Activated T-helper 1 cell treated with anti-CD3 and anti-CD28 coated beads, Interleukin-12 subunit alpha, Interleukin-12 subunit beta, Interleukin-2, Interleukin-4 antibody, amounts not matched to agents 30 ng/mL and 10 ng/mL and 1 ng/mL, durations not matched to agents 14 hours and 24 hours and 36 hours (primary cell): ENCODE data around the gene KCNJ18. TPM values are rescaled to one million over a fixed set of nuclear protein-coding genes. Genes with fewer than 3 reads are reported as not detected.
"Not testable (repeated sequence)": the region's sequence is repeated elsewhere in the genome, so short reads cannot be mapped to it uniquely, and the experiment has no call there.

Source experiments
- DNase-seq: peaks from one replicate; pipeline ENCODE4 v3.0.0; 2021; ENCODE audit warnings: low spot score
- H3K27ac Mint-ChIP-seq: one replicate; pipeline ENCODE4 v1.8.0; 2021; ENCODE audit warnings: mild to moderate bottlenecking, mixed read lengths
- H3K27me3 Mint-ChIP-seq: one replicate; pipeline ENCODE4 v1.8.0; 2022; ENCODE audit warnings: mild to moderate bottlenecking, moderate library complexity, mixed read lengths; ENCODE audit not compliant: insufficient read depth
- H3K36me3 Mint-ChIP-seq: one replicate; pipeline ENCODE4 v1.8.0; 2021; ENCODE audit warnings: low read depth, mixed read lengths
- H3K4me1 Mint-ChIP-seq: one replicate; pipeline ENCODE4 v1.8.0; 2021; ENCODE audit warnings: low read depth, mixed read lengths
- H3K4me3 Mint-ChIP-seq: one replicate; pipeline ENCODE4 v1.8.0; 2021; ENCODE audit warnings: mild to moderate bottlenecking, moderate library complexity, mixed read lengths
- H3K9me3 Mint-ChIP-seq: one replicate; pipeline ENCODE4 v1.8.0; 2021; ENCODE audit warnings: mixed read lengths
- intact Hi-C: fragments of 100-400 bp; cut with micrococcal nuclease; formaldehyde crosslinking; loops from one replicate; pipeline ENCODE4 v1.15.1; 2024
- total RNA-seq: library from RNA; stranded (reverse); gene quantifications from 2 replicates; pipeline ENCODE4 v1.2.3, GENCODE V29; 2022

Gene KCNJ18
- total RNA-seq, 1 donor from 2014 or later: not detected

DNA sequence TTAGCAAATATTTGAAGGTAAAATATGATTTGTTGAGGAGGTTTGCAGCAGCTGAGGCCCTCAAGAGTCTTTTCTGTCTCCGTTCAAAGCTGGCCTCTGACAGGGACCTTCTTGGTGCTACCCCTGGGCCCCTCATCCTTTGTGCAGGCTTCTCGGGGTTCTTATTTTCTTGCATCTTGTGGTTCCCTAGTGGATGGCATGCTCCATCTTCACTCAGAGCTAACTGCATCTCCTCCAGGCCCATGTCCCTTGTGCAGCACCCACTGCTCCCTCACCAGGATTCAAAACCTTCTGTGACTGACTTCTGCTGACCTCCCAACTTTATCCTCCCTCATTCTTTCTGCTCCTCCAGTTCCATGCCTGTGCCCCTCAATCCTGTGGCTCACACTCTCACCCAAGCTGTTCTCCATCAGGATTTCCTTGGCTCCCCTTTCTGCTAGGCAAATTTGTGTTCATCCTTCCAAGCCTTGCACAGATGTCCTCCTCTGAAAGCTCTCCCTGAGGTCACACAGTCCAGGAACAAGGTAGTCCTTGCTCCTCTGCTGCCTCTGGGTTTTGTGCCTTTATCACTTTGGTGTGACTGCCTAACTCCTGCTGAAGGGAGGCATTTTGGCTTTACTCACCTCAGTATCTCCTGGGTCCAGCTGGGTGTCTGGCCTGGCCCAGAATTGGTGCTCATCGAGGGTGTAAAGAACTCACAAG lies 25.5 kb upstream of the KCNJ18 start:
- H3K27me3 Mint-ChIP-seq, intact Hi-C loops, H3K4me1 Mint-ChIP-seq, H3K27ac Mint-ChIP-seq, DNase-seq, H3K36me3 Mint-ChIP-seq, H3K4me3 Mint-ChIP-seq: not testable (repeated sequence)
- peaks cover 13% of the 10 kb centered on the region for H3K9me3 Mint-ChIP-seq

DNA sequence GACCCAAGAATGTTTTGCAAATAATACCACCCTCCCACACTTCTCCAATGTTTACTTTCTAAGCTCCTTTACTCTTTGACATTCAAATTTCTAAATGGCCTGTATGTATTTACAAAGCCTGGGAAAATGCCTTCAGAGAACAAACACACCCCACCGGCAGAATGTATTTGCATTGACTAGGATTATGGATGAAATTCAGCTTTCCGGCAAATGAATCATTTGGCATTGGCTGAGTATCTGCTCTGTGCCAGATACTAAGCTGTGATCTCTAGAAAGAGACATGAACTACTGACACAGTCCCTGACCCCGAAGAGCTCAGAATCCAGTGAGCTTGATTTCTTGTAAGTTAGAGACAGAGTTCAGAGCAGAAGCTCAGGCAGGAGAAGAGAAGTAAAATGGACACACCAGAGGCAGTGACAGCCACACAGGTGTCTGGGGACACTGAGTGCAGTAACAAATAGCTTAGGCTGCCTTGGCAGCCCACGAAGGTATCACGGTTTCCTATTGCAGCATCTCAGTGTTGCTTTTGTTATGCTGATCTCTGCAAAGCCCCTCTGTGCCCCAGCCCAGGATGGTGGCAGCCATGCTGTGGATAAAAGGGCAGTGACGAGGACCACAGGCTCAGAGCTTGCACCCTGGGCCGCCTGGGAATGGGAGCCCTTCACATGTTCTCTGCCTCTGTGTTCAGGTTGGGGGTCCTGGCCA lies 24.8 kb upstream of the KCNJ18 start:
- H3K27ac Mint-ChIP-seq, H3K36me3 Mint-ChIP-seq, intact Hi-C loops, H3K4me3 Mint-ChIP-seq, H3K4me1 Mint-ChIP-seq, DNase-seq, H3K27me3 Mint-ChIP-seq: not testable (repeated sequence)
- peaks cover 13% of the 10 kb centered on the region for H3K9me3 Mint-ChIP-seq

DNA sequence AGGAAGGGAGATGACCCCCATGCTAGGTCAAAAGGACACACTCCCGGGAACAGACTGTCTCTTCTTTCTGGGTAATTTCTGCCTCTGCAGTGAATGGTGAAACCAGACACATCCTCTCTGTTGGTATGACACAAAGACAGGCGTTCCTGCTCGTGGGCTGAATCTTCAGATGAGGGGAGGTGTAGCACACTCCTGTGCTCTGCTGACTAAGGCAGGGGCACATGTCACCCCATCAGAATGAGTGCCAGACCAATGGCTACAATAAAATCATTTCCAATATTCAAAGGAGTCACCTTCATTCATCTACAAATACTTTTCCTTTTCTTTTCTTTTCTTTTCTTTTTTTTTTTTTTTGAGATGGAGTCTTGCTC lies 24.2 kb upstream of the KCNJ18 start:
- H3K27me3 Mint-ChIP-seq, H3K36me3 Mint-ChIP-seq, intact Hi-C loops: not testable (repeated sequence)

DNA sequence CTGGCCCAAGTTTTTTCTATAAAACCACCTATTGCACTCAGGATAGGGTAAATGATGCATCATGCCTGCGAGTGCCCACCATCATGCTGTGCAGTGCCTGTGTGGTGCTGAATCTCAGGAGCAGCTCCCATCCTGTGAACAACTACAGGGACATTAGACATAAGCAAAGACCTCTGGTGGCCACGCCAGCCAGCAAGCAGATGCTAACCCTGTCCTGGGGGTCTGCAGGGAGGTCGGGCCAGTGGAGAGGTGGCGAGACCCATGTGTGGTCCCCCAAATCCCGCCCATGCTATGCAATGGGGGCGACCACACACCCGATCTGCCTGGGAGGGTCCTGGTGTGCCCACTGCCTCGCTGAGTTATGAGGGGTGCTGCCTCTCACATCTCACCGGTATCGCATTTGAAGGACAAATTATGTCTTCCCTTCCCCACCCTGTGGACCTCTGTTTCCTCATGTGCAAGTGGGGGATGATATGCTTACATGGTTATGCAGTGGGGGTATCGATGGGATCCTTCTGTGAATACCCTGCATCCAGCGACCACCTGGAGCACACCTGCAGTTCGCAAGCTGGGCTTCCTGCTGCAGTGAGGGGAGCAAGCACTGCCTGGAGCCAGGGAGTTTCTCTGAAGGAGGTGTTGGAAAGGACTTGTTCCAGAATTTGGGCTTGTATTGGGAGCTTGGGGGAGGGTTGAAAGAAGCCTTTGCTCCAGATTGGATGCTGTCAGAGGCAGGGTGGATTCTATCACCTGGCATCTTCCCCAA lies 23.4 kb upstream of the KCNJ18 start:
- intact Hi-C loops, H3K4me1 Mint-ChIP-seq, H3K27me3 Mint-ChIP-seq, DNase-seq, H3K27ac Mint-ChIP-seq, H3K4me3 Mint-ChIP-seq, H3K36me3 Mint-ChIP-seq: not testable (repeated sequence)
- peaks cover 14% of the 10 kb centered on the region for H3K9me3 Mint-ChIP-seq

More for the DNA sequence above, 24.2 kb upstream of the KCNJ18 start:
- H3K27ac Mint-ChIP-seq, H3K4me3 Mint-ChIP-seq, DNase-seq, H3K4me1 Mint-ChIP-seq: not testable (repeated sequence)
- H3K9me3 Mint-ChIP-seq: peaks cover 13% of the 10 kb centered on the region

DNA sequence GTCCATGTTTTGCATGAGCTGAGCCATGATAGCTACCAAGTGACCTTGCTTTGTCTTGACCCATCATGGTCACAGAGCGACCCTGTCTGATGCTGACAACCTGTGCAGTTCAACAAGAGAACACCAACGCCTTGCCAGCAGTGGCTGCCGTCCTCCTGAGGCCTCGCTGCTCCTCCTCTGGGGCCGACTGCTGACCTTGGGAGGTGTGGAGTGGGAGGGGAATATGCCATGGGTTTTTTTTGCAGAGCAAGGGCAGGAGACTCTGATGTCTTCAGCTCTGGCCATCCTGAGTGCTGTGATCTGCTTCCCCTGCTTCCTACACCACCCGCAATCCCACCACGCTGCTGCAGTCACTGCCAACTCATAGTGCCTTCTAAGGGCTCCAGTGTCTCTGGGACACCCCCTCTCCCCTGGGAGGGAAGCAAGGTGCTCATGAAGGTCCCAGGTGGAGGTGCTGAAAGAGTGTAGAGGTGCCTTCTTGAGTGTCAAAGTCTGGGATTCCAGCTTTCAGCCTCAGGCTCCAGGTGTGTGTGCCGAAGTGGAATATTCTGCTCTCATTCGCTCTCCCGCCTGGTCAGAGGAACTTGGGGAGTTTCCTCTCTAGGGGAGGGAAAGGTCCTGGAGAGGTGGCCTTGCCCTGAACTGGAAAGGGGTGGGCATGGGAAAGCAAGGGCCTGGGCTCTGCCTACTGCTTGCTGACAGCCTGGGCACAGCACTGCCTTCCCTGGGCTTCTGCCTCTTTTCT lies 22.5 kb upstream of the KCNJ18 start:
- H3K4me1 Mint-ChIP-seq, H3K36me3 Mint-ChIP-seq, intact Hi-C loops, H3K4me3 Mint-ChIP-seq, DNase-seq, H3K27ac Mint-ChIP-seq, H3K27me3 Mint-ChIP-seq: not testable (repeated sequence)
- peaks cover 11% of the 10 kb centered on the region for H3K9me3 Mint-ChIP-seq

DNA sequence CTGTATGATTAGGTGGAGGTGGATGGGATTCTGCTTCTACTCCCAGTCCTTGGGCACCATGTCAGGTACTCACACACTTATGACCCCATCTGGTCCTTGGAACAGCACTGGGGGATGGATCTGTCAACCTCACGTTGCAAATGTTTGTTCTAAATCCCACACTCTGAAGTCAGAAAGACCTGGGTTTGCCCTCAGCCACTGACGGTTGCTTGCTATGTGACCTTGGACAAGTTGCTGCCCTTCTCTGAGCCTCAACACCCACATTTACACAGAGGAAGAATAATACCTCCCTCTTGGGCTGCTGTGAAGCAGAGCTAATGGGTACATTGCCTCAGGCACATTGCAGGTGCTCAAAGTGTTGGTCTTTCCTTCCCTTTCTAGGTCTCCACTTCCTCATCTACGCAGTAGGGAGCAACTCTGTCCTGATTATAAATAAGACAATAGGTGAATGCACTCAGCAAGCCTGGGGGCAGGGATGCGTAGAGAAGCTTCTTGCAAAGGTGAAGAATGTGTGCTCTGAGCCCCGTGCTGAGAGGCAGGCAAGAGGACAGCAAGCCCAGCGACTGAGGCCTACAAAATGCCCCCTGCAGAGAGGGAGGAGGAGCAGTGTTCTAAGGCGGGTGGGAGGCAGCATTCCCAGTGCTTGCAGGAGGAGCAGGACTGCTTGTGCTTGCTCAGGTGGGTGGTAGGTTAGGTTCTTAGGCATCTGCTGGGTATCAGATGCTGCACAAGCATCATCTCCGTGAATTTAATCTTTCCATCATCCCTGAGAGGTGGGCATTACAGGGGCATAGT lies 21.8 kb upstream of the KCNJ18 start:
- H3K36me3 Mint-ChIP-seq, H3K4me1 Mint-ChIP-seq, H3K27me3 Mint-ChIP-seq, intact Hi-C loops, H3K4me3 Mint-ChIP-seq, H3K27ac Mint-ChIP-seq, DNase-seq: not testable (repeated sequence)
- H3K9me3 Mint-ChIP-seq: peaks cover 11% of the 10 kb centered on the region

DNA sequence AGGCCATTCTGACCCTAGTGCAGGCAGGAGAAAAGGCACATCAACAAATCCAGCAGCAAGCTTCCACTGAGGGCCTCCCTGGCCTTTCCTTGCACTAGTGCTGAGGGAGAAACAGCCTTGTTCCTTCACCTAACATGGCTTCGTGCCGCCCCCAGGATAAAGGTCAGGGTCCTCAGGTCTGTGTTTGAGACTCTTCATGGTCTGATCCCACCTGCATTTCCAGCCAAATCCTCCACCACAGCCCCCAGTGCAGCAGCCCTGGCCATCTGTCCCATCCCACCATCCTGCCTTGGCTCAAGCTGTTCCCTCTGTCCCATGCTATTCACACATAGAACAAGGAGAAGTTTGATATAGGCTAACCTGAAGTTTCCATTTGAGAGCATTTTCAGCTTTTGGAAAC lies 20.9 kb upstream of the KCNJ18 start:
- H3K4me3 Mint-ChIP-seq, H3K4me1 Mint-ChIP-seq, DNase-seq, H3K27me3 Mint-ChIP-seq, intact Hi-C loops, H3K36me3 Mint-ChIP-seq, H3K27ac Mint-ChIP-seq: not testable (repeated sequence)
- peaks cover 11% of the 10 kb centered on the region for H3K9me3 Mint-ChIP-seq

DNA sequence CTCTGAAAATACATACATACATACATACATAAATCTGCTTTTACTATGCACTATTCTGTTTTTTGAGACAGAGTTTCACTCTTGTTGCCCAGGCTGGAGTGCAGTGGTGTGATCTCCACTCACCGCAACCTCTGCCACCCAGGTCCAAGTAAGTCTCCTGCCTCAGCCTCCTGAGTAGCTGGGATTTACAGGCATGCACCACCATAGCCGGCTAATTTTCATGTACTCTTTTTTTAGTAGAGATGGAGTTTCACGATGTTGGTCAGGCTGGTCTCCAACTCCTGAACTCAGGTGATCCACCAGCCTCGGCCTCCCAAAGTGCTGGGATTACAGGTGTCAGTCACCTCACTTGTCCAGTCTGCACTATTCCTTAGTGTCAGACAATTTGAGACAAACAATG lies 20.5 kb upstream of the KCNJ18 start:
- peaks cover 10% of the 10 kb centered on the region for H3K9me3 Mint-ChIP-seq
- DNase-seq, H3K4me3 Mint-ChIP-seq, H3K4me1 Mint-ChIP-seq, H3K27me3 Mint-ChIP-seq, H3K36me3 Mint-ChIP-seq, intact Hi-C loops, H3K27ac Mint-ChIP-seq: not testable (repeated sequence)

DNA sequence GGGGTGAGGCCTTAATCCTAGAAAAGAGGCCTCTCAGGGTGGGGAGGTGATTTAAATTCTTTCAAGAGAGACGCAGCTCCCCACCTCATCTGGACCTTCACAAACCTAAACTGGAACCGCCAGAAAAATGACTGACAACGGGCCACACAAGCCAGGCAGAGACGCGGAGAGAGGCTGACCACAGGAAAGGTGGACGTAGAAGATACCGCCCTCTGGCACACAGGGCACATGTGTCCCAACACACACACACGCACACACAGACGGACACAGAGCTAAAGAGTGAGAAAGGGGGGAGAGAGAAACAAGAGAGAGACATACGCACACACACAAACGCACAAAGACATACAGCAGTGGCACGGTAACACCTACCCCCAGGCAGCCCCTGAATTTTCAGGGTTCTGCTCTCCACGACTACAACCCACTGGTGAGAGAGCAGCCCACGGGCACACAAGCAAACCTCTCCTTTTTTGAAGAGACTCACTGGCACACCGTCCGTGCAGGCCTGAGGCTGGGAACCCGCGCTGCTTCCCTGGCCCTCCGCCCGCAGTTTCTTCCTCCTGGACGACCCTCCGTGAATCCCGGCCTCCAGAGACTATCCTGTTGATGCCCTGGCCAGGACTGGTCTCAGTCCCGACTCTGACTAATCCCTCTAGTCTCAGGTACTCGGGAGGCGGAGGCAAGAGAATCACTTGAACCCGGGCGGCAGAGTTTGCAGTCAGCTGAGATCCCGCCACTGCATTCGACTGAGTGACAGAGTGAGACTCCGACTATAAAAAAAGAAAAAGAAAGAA lies 18.7 kb upstream of the KCNJ18 start:
- H3K4me1 Mint-ChIP-seq, H3K4me3 Mint-ChIP-seq, H3K27ac Mint-ChIP-seq, intact Hi-C loops, DNase-seq, H3K27me3 Mint-ChIP-seq, H3K36me3 Mint-ChIP-seq: not testable (repeated sequence)
- H3K9me3 Mint-ChIP-seq: peaks cover 17% of the 10 kb centered on the region

DNA sequence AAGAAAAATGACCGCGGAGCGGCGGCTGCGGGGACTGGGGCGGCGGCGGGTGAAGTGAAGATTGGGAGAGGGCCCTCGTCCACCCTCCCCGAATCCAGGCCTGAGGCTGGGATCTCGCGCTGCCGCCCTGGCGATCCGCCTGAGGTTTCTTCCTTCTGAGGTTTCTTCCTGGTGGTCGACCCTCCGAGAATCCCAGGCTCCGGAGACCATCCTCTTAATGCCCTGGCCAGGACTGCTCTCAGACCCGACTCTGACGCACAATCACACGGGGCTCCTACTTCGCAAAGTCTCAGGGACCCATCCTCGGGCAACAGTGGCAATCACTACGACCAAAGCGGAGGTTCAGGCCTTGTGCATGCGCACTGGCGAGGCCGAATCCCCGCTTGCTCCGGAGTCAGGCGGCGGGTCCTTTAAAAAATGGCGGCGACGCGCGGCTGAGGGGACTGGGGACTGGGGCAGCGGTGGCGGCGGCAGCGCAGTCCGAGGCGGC lies 18.0 kb upstream of the KCNJ18 start:
- H3K27me3 Mint-ChIP-seq: no peaks in the 10 kb centered on the region
- H3K4me1 Mint-ChIP-seq: no peaks in the 10 kb centered on the region
- intact Hi-C loops: no loop called here
- no peak for DNase-seq
- no peak overlapping the region for H3K27ac Mint-ChIP-seq
- H3K4me3 Mint-ChIP-seq: no peak overlapping the region
- no peaks in the 10 kb centered on the region for H3K36me3 Mint-ChIP-seq
- H3K9me3 Mint-ChIP-seq: peaks cover 17% of the 10 kb centered on the region

DNA sequence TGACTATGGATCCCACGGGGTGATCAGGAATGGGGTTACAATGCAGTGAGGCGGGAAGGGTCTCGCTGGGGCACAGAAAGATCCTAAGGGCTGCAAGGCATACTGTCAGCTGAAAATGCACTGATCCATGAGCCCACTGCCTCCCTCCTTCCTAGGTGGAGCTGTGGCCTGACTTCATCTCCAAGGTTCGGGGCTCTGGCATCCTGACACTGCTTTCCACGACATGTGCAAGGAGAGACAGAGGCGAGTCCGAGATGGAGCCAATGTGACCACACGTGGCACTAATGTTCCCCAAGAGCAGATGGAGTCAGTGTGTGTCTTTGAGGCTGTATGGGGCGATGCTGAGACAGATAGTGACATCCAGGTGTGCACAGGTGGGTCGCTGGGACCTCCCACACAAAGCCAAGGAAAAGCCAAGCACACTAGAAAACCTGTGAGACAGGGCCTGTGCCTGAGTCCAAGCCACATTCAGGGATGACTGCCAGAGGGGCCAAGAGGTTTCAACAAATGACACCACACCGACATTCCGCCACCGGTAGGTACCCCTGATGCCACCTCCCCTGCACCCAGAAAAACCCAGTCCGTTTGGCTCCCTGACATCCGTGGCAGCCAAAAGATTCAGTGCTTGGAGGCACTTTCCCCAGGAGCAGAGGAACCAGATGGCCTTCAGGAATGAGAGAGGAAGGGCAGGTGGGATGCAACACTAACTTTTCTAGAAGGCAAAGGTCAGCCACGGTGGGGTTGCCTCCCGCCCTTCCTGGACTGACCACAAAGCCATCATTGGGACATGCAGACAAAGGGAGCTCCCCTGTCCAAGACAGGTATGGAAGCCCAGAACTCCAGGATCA lies 17.2 kb upstream of the KCNJ18 start:
- H3K36me3 Mint-ChIP-seq, H3K4me3 Mint-ChIP-seq, H3K27ac Mint-ChIP-seq, H3K27me3 Mint-ChIP-seq, H3K4me1 Mint-ChIP-seq, intact Hi-C loops, DNase-seq: not testable (repeated sequence)
- peaks cover 17% of the 10 kb centered on the region for H3K9me3 Mint-ChIP-seq
